GM23338 (cell line): ENCODE data around the gene CYTIP. TPM values are rescaled to one million over a fixed set of nuclear protein-coding genes. Genes with fewer than 3 reads are reported as not detected.

ENCODE experiments used
- ATAC-seq: fragments of 200-7000 bp; cut with Tn5 transposase; 3 replicates; pipeline ENCODE4 v1.9.1; 2020
- DNase-seq: peaks from one replicate; pipeline ENCODE4 v3.0.0-alpha.2; 2015; ENCODE audit warnings: low spot score
- H2AFZ ChIP-seq: fragments of 200-600 bp; sonication (generic); 2 replicates; pipeline ENCODE4 v1.8.0; 2016; ENCODE audit warnings: antibody characterized with exemption, mild to moderate bottlenecking, moderate library complexity
- H3F3A ChIP-seq: fragments of 200-600 bp; sonication (generic); replicated peaks from 2 replicates; pipeline ENCODE4 v1.8.0; 2017; ENCODE audit warnings: antibody characterized with exemption, mixed run types, low read depth
- H3K27ac ChIP-seq: fragments of 200-600 bp; sonication (generic); 2 replicates; pipeline ENCODE4 v1.6.1; 2016; ENCODE audit warnings: low read depth
- H3K27me3 ChIP-seq: fragments of 200-600 bp; sonication (generic); 2 replicates; pipeline ENCODE4 v1.8.0; 2016; ENCODE audit warnings: mild to moderate bottlenecking, mixed run types, moderate library complexity; ENCODE audit not compliant: insufficient read depth
- H3K36me3 ChIP-seq: fragments of 200-600 bp; sonication (generic); 2 replicates; pipeline ENCODE4 v1.8.0; 2016; ENCODE audit warnings: mild to moderate bottlenecking; ENCODE audit not compliant: insufficient read depth
- H3K4me1 ChIP-seq: fragments of 200-600 bp; sonication (generic); 2 replicates; pipeline ENCODE4 v1.8.0; 2016; ENCODE audit warnings: mild to moderate bottlenecking, moderate library complexity; ENCODE audit not compliant: insufficient read depth
- H3K4me2 ChIP-seq: fragments of 200-600 bp; sonication (generic); 2 replicates; pipeline ENCODE4 v1.7.1; 2017; ENCODE audit warnings: mixed run types
- H3K4me3 ChIP-seq: fragments of 200-600 bp; sonication (generic); 2 replicates; pipeline ENCODE4 v1.6.1; 2016; ENCODE audit warnings: mixed run types
- H3K79me2 ChIP-seq: fragments of 200-600 bp; sonication (generic); replicated peaks from 2 replicates; pipeline ENCODE4 v1.8.0; 2017; ENCODE audit warnings: mild to moderate bottlenecking; ENCODE audit not compliant: insufficient read depth
- H3K9me2 ChIP-seq: fragments of 200-600 bp; sonication (generic); 2 replicates; pipeline ENCODE4 v1.8.0; 2017; ENCODE audit not compliant: insufficient read depth
- H4K20me1 ChIP-seq: fragments of 200-600 bp; sonication (generic); replicated peaks from 2 replicates; pipeline ENCODE4 v1.8.0; 2017; ENCODE audit warnings: mild to moderate bottlenecking; ENCODE audit not compliant: insufficient read depth
- H3K27ac Mint-ChIP-seq: 2 replicates; pipeline ENCODE4 v1.8.0; 2020; ENCODE audit warnings: inconsistent platforms, mild to moderate bottlenecking, moderate library complexity, mixed read lengths
- H3K27me3 Mint-ChIP-seq: 3 replicates; pipeline ENCODE4 v1.8.0; 2022; ENCODE audit warnings: low read depth, mild to moderate bottlenecking, moderate library complexity, mixed read lengths, inconsistent platforms; ENCODE audit not compliant: insufficient read depth, poor library complexity
- H3K36me3 Mint-ChIP-seq: 3 replicates; pipeline ENCODE4 v1.8.0; 2021; ENCODE audit warnings: low read depth, mild to moderate bottlenecking, inconsistent platforms, moderate library complexity, mixed read lengths
- H3K4me1 Mint-ChIP-seq: 3 replicates; pipeline ENCODE4 v1.8.0; 2020; ENCODE audit warnings: mild to moderate bottlenecking, inconsistent platforms, mixed read lengths
- H3K4me3 Mint-ChIP-seq: 3 replicates; pipeline ENCODE4 v1.8.0; 2021; ENCODE audit warnings: moderate library complexity, mild to moderate bottlenecking, inconsistent platforms, mixed read lengths
- H3K9me3 Mint-ChIP-seq: 3 replicates; pipeline ENCODE4 v1.8.0; 2020; ENCODE audit warnings: moderate library complexity, mild to moderate bottlenecking, inconsistent platforms, mixed read lengths
- CREB1 ChIP-seq: fragments of 250-450 bp; sonication (Bioruptor Pico); IDR thresholded peaks from 2 replicates; pipeline ENCODE4 v1.5.0; 2020; ENCODE audit warnings: low read depth, mild to moderate bottlenecking, moderate library complexity
- ETS1 ChIP-seq: IDR thresholded peaks from 2 replicates; pipeline ENCODE4 v1.6.1; 2016; ENCODE audit warnings: antibody characterized with exemption
- EZH2 ChIP-seq: fragments of 200-600 bp; sonication (generic); IDR thresholded peaks from one replicate; pipeline ENCODE4 v1.8.0; 2017; ENCODE audit warnings: antibody characterized with exemption, mild to moderate bottlenecking, low read depth; ENCODE audit not compliant: unreplicated experiment
- EZH2phosphoT487 ChIP-seq: fragments of 200-600 bp; sonication (generic); IDR thresholded peaks from one replicate; pipeline ENCODE4 v1.8.1; 2018; ENCODE audit warnings: antibody characterized with exemption; ENCODE audit not compliant: unreplicated experiment
- JUNB ChIP-seq: IDR thresholded peaks from one replicate; pipeline ENCODE4 v1.6.1; 2016; ENCODE audit warnings: antibody characterized with exemption; ENCODE audit not compliant: unreplicated experiment
- NANOG ChIP-seq: IDR thresholded peaks from 2 replicates; pipeline ENCODE4 v1.6.1; 2016; ENCODE audit warnings: antibody characterized with exemption, borderline replicate concordance
- POLR2AphosphoS5 ChIP-seq: IDR thresholded peaks from 2 replicates; pipeline ENCODE4 v1.6.1; 2016; ENCODE audit warnings: antibody characterized with exemption, low read depth
- REST ChIP-seq: IDR thresholded peaks from one replicate; pipeline ENCODE4 v1.6.1; 2018; ENCODE audit warnings: antibody characterized with exemption; ENCODE audit not compliant: unreplicated experiment
- STAT1 ChIP-seq: IDR thresholded peaks from one replicate; pipeline ENCODE4 v1.6.1; 2016; ENCODE audit warnings: antibody characterized with exemption; ENCODE audit not compliant: unreplicated experiment
- ZNF114 ChIP-seq: fragments of 250-450 bp; sonication (Bioruptor Pico); IDR thresholded peaks from 2 replicates; pipeline ENCODE4 v1.5.0; 2020; ENCODE audit warnings: mild to moderate bottlenecking, moderate library complexity
- ZNF331 ChIP-seq: fragments of 250-450 bp; sonication (Bioruptor Pico); IDR thresholded peaks from 2 replicates; pipeline ENCODE4 v1.5.0; 2020; ENCODE audit warnings: low read depth, mild to moderate bottlenecking, moderate library complexity
- polyA plus RNA-seq: library from polyadenylated mRNA; unstranded; fragments of >200 nt; fragmentation: Nextera tagmentation; extraction: Ambion mirVana; gene quantifications from 2 replicates; pipeline ENCODE4 v1.2.1, GENCODE V29; 2016
- total RNA-seq: library from RNA; depleted of rRNA; stranded (reverse); fragments of >200 nt; shearing (Covaris generic); gene quantifications from 2 replicates; pipeline ENCODE4 v1.2.3, GENCODE V29; 2014
- TF ChIP-seq, protein P1 (sequence below): fragments of 250-450 bp; sonication (Bioruptor Pico); IDR thresholded peaks from 2 replicates; pipeline ENCODE4 v1.5.0; 2020; ENCODE audit warnings: mild to moderate bottlenecking, moderate library complexity
- TF ChIP-seq, protein P2 (sequence below), 2 experiments: fragments of 200-600 bp in 1 of 2; sonication (generic) in 1 of 2; conservative IDR thresholded peaks; 2 replicates each; pipeline versions ENCODE4 v1.5.1 to v1.6.1; 2016 to 2017; ENCODE audit warnings: antibody characterized with exemption in 2 of 2, low read depth in 2 of 2, mild to moderate bottlenecking in 2 of 2, moderate library complexity in 1 of 2

CYTIP gene
- total and polyA plus RNA-seq, 2 experiments from 2014 or later: not detected

GRCh38 chr2:157426477-157426994 lies 17.4 kb downstream of the CYTIP start:
- Mint-ChIP-seq H3K4me3 (no peak overlapping the region), H3K27me3 (no peaks in the 10 kb centered on the region), H3K27ac (no peak overlapping the region), H3K36me3 (peaks cover 11% of the 10 kb centered on the region; the same call in 2 of the 3 replicates), H3K4me1 (peaks cover 7% of the 10 kb centered on the region), H3K9me3 (peaks cover 19% of the 10 kb centered on the region)
- Histone ChIP-seq H3K4me1 (no peaks in the 10 kb centered on the region), H4K20me1 (no peaks in the 10 kb centered on the region), H3K27ac (no peak overlapping the region), H2AFZ (no peak overlapping the region), H3K27me3 (no peaks in the 10 kb centered on the region), H3F3A (no peaks in the 10 kb centered on the region), H3K36me3 (no peaks in the 10 kb centered on the region), H3K9me2 (no peaks in the 10 kb centered on the region; the same call in 1 of the 2 replicates), H3K4me2 (no peak overlapping the region), H3K79me2 (no peaks in the 10 kb centered on the region), H3K4me3 (no peak overlapping the region)
- DNase-seq (no peak), ATAC-seq (no peak)
- TF ChIP-seq EZH2phosphoT487 (no peak), NANOG (no peak), JUNB (no peak), CREB1 (CRISPR knock-in tag) (no peak), EZH2 (no peak), POLR2AphosphoS5 (no peak), ETS1 (no peak), ZNF114 (no peak), STAT1 (no peak), REST (no peak), ZNF331 (CRISPR knock-in tag) (no peak)
- TF ChIP-seq, protein P1, sequence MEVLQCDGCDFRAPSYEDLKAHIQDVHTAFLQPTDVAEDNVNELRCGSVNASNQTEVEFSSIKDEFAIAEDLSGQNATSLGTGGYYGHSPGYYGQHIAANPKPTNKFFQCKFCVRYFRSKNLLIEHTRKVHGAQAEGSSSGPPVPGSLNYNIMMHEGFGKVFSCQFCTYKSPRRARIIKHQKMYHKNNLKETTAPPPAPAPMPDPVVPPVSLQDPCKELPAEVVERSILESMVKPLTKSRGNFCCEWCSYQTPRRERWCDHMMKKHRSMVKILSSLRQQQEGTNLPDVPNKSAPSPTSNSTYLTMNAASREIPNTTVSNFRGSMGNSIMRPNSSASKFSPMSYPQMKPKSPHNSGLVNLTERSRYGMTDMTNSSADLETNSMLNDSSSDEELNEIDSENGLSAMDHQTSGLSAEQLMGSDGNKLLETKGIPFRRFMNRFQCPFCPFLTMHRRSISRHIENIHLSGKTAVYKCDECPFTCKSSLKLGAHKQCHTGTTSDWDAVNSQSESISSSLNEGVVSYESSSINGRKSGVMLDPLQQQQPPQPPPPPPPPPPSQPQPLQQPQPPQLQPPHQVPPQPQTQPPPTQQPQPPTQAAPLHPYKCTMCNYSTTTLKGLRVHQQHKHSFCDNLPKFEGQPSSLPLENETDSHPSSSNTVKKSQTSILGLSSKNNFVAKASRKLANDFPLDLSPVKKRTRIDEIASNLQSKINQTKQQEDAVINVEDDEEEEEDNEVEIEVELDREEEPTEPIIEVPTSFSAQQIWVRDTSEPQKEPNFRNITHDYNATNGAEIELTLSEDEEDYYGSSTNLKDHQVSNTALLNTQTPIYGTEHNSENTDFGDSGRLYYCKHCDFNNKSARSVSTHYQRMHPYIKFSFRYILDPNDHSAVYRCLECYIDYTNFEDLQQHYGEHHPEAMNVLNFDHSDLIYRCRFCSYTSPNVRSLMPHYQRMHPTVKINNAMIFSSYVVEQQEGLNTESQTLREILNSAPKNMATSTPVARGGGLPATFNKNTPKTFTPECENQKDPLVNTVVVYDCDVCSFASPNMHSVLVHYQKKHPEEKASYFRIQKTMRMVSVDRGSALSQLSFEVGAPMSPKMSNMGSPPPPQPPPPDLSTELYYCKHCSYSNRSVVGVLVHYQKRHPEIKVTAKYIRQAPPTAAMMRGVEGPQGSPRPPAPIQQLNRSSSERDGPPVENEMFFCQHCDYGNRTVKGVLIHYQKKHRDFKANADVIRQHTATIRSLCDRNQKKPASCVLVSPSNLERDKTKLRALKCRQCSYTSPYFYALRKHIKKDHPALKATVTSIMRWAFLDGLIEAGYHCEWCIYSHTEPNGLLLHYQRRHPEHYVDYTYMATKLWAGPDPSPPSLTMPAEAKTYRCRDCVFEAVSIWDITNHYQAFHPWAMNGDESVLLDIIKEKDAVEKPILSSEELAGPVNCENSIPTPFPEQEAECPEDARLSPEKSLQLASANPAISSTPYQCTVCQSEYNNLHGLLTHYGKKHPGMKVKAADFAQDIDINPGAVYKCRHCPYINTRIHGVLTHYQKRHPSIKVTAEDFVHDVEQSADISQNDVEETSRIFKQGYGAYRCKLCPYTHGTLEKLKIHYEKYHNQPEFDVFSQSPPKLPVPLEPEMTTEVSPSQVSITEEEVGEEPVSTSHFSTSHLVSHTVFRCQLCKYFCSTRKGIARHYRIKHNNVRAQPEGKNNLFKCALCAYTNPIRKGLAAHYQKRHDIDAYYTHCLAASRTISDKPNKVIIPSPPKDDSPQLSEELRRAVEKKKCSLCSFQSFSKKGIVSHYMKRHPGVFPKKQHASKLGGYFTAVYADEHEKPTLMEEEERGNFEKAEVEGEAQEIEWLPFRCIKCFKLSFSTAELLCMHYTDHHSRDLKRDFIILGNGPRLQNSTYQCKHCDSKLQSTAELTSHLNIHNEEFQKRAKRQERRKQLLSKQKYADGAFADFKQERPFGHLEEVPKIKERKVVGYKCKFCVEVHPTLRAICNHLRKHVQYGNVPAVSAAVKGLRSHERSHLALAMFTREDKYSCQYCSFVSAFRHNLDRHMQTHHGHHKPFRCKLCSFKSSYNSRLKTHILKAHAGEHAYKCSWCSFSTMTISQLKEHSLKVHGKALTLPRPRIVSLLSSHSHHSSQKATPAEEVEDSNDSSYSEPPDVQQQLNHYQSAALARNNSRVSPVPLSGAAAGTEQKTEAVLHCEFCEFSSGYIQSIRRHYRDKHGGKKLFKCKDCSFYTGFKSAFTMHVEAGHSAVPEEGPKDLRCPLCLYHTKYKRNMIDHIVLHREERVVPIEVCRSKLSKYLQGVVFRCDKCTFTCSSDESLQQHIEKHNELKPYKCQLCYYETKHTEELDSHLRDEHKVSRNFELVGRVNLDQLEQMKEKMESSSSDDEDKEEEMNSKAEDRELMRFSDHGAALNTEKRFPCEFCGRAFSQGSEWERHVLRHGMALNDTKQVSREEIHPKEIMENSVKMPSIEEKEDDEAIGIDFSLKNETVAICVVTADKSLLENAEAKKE: no peak
- TF ChIP-seq, protein P2, sequence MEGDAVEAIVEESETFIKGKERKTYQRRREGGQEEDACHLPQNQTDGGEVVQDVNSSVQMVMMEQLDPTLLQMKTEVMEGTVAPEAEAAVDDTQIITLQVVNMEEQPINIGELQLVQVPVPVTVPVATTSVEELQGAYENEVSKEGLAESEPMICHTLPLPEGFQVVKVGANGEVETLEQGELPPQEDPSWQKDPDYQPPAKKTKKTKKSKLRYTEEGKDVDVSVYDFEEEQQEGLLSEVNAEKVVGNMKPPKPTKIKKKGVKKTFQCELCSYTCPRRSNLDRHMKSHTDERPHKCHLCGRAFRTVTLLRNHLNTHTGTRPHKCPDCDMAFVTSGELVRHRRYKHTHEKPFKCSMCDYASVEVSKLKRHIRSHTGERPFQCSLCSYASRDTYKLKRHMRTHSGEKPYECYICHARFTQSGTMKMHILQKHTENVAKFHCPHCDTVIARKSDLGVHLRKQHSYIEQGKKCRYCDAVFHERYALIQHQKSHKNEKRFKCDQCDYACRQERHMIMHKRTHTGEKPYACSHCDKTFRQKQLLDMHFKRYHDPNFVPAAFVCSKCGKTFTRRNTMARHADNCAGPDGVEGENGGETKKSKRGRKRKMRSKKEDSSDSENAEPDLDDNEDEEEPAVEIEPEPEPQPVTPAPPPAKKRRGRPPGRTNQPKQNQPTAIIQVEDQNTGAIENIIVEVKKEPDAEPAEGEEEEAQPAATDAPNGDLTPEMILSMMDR (conservative IDR thresholded peaks at IDR 0.05; ENCODE audit: low read depth in 2 of 2): no peak
